ENCODE results near the gene OSBPL8. TPM values are rescaled to one million over a fixed set of nuclear protein-coding genes. Genes with fewer than 3 reads are reported as not detected.

OSBPL8 gene
- total and polyA plus RNA-seq, 2 experiments from 2014 or later: 78.0 to 124 TPM

GRCh38 chr12:76410371-76410770 lies 149.2 kb downstream of the OSBPL8 start:
- Histone ChIP-seq H3K9me2 (ENCODE audit: insufficient read depth) (no peaks in the 10 kb centered on the region), H3K36me3 (ENCODE audit: insufficient read depth) (no peaks in the 10 kb centered on the region), H3K79me2 (replicated peaks; ENCODE audit: insufficient read depth) (no peaks in the 10 kb centered on the region), H3K27ac (ENCODE audit: low read depth) (no peak overlapping the region), H4K20me1 (replicated peaks; ENCODE audit: insufficient read depth) (0 out of 2 replicates have a peak, but pooled peaks cover 4% of the 10 kb centered on the region), H3K4me3 (no peak overlapping the region), H3F3A (replicated peaks; ENCODE audit: low read depth) (no peaks in the 10 kb centered on the region), H3K4me2 (no peak overlapping the region), H3K4me1 (ENCODE audit: insufficient read depth) (no peaks in the 10 kb centered on the region), H3K27me3 (ENCODE audit: insufficient read depth) (no peaks in the 10 kb centered on the region), H2AFZ (no peak overlapping the region)
- Mint-ChIP-seq H3K9me3 (no peaks in the 10 kb centered on the region), H3K27me3 (ENCODE audit: insufficient read depth, low read depth, poor library complexity) (no peaks in the 10 kb centered on the region), H3K4me1 (no peaks in the 10 kb centered on the region), H3K27ac (no peak overlapping the region), H3K36me3 (ENCODE audit: low read depth) (no peaks in the 10 kb centered on the region), H3K4me3 (no peak overlapping the region)
- no peak for DNase-seq (ENCODE audit: low spot score)
- ATAC-seq: no peak
- TF ChIP-seq JUNB (IDR thresholded peaks at IDR 0.05; ENCODE audit: unreplicated experiment): no peak
- TF ChIP-seq ZNF462 (CRISPR knock-in tag; IDR thresholded peaks at IDR 0.05): no peak
- TF ChIP-seq ETS1 (IDR thresholded peaks at IDR 0.05): no peak
- no peak for TF ChIP-seq CTCF (conservative IDR thresholded peaks at IDR 0.05; ENCODE audit: low read depth in 2 of 2)
- TF ChIP-seq EZH2 (IDR thresholded peaks at IDR 0.05; ENCODE audit: low read depth, unreplicated experiment): no peak
- no peak for TF ChIP-seq ZNF114 (CRISPR knock-in tag; IDR thresholded peaks at IDR 0.05)
- TF ChIP-seq ZNF331 (CRISPR knock-in tag; IDR thresholded peaks at IDR 0.05; ENCODE audit: low read depth): no peak
- no peak for TF ChIP-seq CREB1 (CRISPR knock-in tag; IDR thresholded peaks at IDR 0.05; ENCODE audit: low read depth)
- no peak for TF ChIP-seq REST (IDR thresholded peaks at IDR 0.05; ENCODE audit: unreplicated experiment)
- TF ChIP-seq POLR2AphosphoS5 (IDR thresholded peaks at IDR 0.05; ENCODE audit: low read depth): no peak
- no peak for TF ChIP-seq EZH2phosphoT487 (IDR thresholded peaks at IDR 0.05; ENCODE audit: unreplicated experiment)
- TF ChIP-seq STAT1 (IDR thresholded peaks at IDR 0.05; ENCODE audit: unreplicated experiment): no peak
- TF ChIP-seq NANOG (IDR thresholded peaks at IDR 0.05; ENCODE audit: borderline replicate concordance): no peak

Data from GM23338 (cell line).